ENCODE measurements around the gene SYNE2.
A peak's percentile ranks its signal among the peaks of the same experiment; 100 is the strongest.

The SYNE2 gene

DNA sequence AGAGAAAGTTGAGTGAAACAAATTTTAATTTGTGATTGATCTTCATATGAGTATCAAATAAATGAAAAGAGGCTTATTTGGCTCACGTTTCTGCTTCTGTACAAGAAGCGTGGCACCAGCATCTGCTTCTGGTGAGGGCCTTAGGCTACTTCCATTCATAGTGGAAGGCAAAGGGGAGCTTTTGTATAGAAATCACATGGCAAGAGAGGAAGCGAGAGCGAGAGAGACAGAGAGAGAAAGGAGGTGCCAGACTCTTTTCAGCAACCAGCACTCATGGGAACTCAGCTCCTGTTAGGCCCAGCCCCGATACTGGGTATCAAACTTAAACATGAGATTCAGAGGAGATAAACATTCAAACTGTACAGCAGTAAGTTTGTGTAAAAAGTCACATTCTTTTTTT, 121.4 kb downstream of the SYNE2 start:
- DNase-seq (ENCODE audit: low read depth): no peak
- H3K4me3 ChIP-seq (replicated peaks; ENCODE audit: low read depth, low read length): no peak overlapping the region
- TF ChIP-seq, protein P1, sequence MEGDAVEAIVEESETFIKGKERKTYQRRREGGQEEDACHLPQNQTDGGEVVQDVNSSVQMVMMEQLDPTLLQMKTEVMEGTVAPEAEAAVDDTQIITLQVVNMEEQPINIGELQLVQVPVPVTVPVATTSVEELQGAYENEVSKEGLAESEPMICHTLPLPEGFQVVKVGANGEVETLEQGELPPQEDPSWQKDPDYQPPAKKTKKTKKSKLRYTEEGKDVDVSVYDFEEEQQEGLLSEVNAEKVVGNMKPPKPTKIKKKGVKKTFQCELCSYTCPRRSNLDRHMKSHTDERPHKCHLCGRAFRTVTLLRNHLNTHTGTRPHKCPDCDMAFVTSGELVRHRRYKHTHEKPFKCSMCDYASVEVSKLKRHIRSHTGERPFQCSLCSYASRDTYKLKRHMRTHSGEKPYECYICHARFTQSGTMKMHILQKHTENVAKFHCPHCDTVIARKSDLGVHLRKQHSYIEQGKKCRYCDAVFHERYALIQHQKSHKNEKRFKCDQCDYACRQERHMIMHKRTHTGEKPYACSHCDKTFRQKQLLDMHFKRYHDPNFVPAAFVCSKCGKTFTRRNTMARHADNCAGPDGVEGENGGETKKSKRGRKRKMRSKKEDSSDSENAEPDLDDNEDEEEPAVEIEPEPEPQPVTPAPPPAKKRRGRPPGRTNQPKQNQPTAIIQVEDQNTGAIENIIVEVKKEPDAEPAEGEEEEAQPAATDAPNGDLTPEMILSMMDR (IDR thresholded peaks at IDR 0.05; ENCODE audit: low read length, missing control alignments): no peak

DNA sequence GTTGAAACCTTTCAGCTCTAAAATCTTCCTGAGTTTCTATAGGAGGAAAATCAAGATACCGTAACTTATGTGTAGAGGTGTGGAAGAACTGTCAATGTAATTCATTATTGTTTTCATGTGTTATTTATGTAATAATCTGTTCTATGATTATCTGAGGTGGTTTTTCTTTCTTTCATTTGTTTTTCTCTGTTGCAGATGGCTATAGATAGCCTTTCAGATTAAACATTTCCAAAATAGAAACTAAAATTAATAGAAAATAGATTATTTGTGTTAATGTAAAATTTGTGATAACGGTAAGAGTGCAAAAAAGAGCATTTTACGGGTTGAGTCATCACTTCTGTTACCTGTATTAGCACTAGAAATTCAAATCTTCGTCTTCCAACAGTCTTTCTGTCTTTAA, 128.8 kb downstream of the SYNE2 start:
- TF ChIP-seq, protein P1 (IDR thresholded peaks at IDR 0.05; ENCODE audit: low read length, missing control alignments): no peak
- H3K4me3 ChIP-seq (replicated peaks; ENCODE audit: low read depth, low read length): no peak overlapping the region

GRCh38 chr14:63982156-63982555, 129.4 kb downstream of the SYNE2 start:
- no peak for DNase-seq (ENCODE audit: low read depth)
- no peak overlapping the region for H3K4me3 ChIP-seq (replicated peaks; ENCODE audit: low read depth, low read length)
- TF ChIP-seq, protein P1 (IDR thresholded peaks at IDR 0.05; ENCODE audit: low read length, missing control alignments): no peak

More for the DNA sequence above, 128.8 kb downstream of the SYNE2 start:
- no peak for DNase-seq (ENCODE audit: low read depth)

DNA sequence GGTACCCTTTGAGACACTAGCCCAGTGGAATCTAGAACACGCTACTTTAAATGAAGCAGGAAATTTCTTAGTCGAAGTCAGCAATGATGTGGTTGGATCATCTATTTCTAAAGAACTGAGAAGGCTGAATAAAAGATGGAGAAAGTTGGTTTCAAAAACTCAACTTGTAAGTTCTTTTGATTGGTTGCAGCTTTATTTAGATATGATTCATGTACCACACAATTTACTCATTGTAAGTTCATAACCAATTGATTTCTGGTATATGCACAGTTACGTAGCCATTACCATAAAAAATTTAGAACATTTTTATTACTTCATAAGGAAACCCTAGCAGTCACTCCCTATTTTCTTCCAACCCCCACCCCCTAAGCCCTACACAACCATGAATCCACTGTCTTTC, 129.8 kb downstream of the SYNE2 start:
- H3K4me3 ChIP-seq (replicated peaks; ENCODE audit: low read depth, low read length): no peak overlapping the region
- no peak for DNase-seq (ENCODE audit: low read depth)
- TF ChIP-seq, protein P1 (IDR thresholded peaks at IDR 0.05; ENCODE audit: low read length, missing control alignments): no peak

GRCh38 chr14:63986789-63987533, 134.2 kb downstream of the SYNE2 start:
- TF ChIP-seq, protein P1 (IDR thresholded peaks at IDR 0.05; ENCODE audit: low read length, missing control alignments): no peak
- H3K4me3 ChIP-seq (replicated peaks; ENCODE audit: low read depth, low read length): no peak overlapping the region
- DNase-seq (ENCODE audit: low read depth): peak; percentile 92

DNA sequence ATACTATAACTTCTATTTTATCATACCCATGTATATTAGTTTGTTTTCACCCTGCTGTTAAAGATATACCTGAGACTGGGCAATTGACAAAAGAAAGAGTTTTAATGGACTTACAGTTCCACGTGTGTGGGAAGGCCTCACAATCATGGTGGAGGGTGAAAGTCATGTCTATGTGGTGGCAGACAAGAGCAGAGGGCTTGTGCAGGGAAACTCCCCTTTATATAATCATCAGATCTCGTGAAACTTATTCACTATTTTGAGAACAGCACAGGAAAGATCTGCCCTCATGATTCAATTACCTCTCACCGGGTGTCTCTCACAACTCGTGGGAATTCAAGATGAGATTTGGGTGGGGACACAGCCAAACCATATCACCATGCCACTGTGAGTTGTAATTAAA, 135.8 kb downstream of the SYNE2 start:
- DNase-seq (ENCODE audit: low read depth): no peak
- TF ChIP-seq, protein P1 (IDR thresholded peaks at IDR 0.05; ENCODE audit: low read length, missing control alignments): no peak
- H3K4me3 ChIP-seq (replicated peaks; ENCODE audit: low read depth, low read length): no peak overlapping the region

DNA sequence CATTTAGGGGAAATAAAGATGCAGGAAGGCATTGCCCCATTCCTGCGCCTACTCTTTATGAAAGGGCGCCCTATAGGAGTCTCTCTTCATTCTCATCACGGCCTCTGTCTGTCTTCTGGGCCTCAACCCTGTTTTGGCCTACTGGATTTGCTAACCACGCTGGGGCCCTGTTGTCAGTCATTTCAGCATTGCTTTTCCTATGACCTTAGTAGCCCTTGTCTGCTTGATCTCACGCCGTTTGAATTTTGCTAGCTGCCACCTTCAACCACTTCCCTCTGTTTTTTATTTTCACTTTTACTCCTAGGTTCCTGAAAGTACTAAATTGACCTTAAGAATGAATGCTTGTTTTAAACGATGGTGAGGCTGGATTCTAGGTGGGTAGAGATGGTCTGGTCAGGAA, 139.0 kb downstream of the SYNE2 start:
- TF ChIP-seq, protein P1 (IDR thresholded peaks at IDR 0.05; ENCODE audit: low read length, missing control alignments): no peak
- H3K4me3 ChIP-seq (replicated peaks; ENCODE audit: low read depth, low read length): no peak overlapping the region
- no peak for DNase-seq (ENCODE audit: low read depth)
